HL-60 (cell line): ENCODE measurements around the gene PXDN.

ENCODE experiments used
- DNase-seq, 2 experiments: peaks; one replicate each; pipeline ENCODE4 v3.0.0-alpha.2; 2010 to 2020; ENCODE audit warnings: low read depth in 1 of 2, low spot score in 1 of 2
- H3K27ac ChIP-seq: fragments of 250-450 bp; sonication (Bioruptor Pico); replicated peaks from 2 replicates; pipeline ENCODE4 v1.5.1; 2020; ENCODE audit warnings: mild to moderate bottlenecking, moderate library complexity
- H3K27me3 ChIP-seq: fragments of 250-450 bp; sonication (Bioruptor Pico); 2 replicates; pipeline ENCODE4 v1.5.1; 2021; ENCODE audit warnings: mild to moderate bottlenecking, moderate library complexity; ENCODE audit not compliant: insufficient read depth, poor library complexity, severe bottlenecking
- H3K4me3 ChIP-seq: replicated peaks from 2 replicates; pipeline ENCODE4 v1.5.1; 2011; ENCODE audit warnings: mild to moderate bottlenecking, control low read depth, low read length; ENCODE audit not compliant: insufficient read depth
- GABPA ChIP-seq: IDR thresholded peaks from 2 replicates; pipeline ENCODE4 v1.6.1; 2012; ENCODE audit warnings: low read depth
- POLR2AphosphoS5 ChIP-seq: IDR thresholded peaks from 2 replicates; pipeline ENCODE4 v1.6.1; 2012; ENCODE audit warnings: low read depth
- SPI1 ChIP-seq: IDR thresholded peaks from 2 replicates; pipeline ENCODE4 v1.6.1; 2012; ENCODE audit warnings: low read depth, mild to moderate bottlenecking, borderline replicate concordance
- TF ChIP-seq, protein P1 (sequence below): IDR thresholded peaks from 2 replicates; pipeline ENCODE4 v1.6.1; 2012; ENCODE audit warnings: low read depth; ENCODE audit not compliant: insufficient replicate concordance
- TF ChIP-seq, protein P2 (sequence below): IDR thresholded peaks from one replicate; pipeline ENCODE4 v1.5.1; 2011; ENCODE audit warnings: low read length, control low read depth, inconsistent platforms; ENCODE audit not compliant: insufficient read depth

Gene PXDN

GRCh38 chr2:1789610-1790009, 45.3 kb upstream of the PXDN start:
- Histone ChIP-seq H3K27ac (no peak overlapping the region), H3K4me3 (no peak overlapping the region), H3K27me3 (peaks cover 3% of the 10 kb centered on the region)
- no peak for DNase-seq
- TF ChIP-seq, protein P1, sequence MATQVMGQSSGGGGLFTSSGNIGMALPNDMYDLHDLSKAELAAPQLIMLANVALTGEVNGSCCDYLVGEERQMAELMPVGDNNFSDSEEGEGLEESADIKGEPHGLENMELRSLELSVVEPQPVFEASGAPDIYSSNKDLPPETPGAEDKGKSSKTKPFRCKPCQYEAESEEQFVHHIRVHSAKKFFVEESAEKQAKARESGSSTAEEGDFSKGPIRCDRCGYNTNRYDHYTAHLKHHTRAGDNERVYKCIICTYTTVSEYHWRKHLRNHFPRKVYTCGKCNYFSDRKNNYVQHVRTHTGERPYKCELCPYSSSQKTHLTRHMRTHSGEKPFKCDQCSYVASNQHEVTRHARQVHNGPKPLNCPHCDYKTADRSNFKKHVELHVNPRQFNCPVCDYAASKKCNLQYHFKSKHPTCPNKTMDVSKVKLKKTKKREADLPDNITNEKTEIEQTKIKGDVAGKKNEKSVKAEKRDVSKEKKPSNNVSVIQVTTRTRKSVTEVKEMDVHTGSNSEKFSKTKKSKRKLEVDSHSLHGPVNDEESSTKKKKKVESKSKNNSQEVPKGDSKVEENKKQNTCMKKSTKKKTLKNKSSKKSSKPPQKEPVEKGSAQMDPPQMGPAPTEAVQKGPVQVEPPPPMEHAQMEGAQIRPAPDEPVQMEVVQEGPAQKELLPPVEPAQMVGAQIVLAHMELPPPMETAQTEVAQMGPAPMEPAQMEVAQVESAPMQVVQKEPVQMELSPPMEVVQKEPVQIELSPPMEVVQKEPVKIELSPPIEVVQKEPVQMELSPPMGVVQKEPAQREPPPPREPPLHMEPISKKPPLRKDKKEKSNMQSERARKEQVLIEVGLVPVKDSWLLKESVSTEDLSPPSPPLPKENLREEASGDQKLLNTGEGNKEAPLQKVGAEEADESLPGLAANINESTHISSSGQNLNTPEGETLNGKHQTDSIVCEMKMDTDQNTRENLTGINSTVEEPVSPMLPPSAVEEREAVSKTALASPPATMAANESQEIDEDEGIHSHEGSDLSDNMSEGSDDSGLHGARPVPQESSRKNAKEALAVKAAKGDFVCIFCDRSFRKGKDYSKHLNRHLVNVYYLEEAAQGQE: no peak

GRCh38 chr2:1788478-1788959, 44.2 kb upstream of the PXDN start:
- Histone ChIP-seq H3K4me3 (no peak overlapping the region), H3K27ac (no peak overlapping the region), H3K27me3 (peaks cover 3% of the 10 kb centered on the region)
- DNase-seq: no peak
- TF ChIP-seq, protein P1: no peak
- TF ChIP-seq, protein P2, sequence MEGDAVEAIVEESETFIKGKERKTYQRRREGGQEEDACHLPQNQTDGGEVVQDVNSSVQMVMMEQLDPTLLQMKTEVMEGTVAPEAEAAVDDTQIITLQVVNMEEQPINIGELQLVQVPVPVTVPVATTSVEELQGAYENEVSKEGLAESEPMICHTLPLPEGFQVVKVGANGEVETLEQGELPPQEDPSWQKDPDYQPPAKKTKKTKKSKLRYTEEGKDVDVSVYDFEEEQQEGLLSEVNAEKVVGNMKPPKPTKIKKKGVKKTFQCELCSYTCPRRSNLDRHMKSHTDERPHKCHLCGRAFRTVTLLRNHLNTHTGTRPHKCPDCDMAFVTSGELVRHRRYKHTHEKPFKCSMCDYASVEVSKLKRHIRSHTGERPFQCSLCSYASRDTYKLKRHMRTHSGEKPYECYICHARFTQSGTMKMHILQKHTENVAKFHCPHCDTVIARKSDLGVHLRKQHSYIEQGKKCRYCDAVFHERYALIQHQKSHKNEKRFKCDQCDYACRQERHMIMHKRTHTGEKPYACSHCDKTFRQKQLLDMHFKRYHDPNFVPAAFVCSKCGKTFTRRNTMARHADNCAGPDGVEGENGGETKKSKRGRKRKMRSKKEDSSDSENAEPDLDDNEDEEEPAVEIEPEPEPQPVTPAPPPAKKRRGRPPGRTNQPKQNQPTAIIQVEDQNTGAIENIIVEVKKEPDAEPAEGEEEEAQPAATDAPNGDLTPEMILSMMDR: no peak
- no peak for TF ChIP-seq SPI1
- no peak for TF ChIP-seq GABPA
- TF ChIP-seq POLR2AphosphoS5: no peak

DNA sequence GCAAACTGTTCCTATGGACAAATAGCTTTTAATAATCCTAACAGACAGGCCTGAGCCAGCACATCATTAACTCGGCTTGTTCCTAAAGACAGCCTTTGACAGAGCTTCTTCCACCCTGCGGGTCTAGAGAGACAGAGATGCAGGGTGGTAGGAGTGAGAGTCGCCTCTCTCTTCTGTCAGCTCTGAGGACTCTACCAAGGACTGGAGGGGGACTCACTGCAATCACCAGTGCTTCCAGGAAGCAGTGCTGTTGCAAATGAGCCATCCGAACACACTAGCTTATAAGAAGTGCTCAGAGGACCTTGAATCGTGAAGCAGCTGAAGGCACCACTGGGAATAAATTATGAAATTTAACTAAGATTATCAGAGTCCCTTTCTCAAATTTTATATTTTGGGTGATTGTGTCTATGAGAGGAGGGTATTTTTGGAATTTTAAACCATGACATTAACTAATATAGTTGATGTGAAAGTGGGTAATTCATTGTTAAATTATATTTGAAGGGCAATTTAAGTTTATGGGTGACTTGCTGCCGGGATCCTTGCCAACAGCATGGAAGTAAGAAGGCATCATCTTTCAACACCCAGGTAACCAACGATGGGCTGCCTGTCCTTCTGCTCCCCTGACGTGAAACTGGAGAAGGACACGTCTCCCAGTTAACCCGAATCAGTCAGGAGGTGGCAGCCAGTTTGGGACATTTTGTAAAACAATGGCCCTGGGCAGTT, 43.6 kb upstream of the PXDN start:
- no peak overlapping the region for H3K4me3 ChIP-seq
- DNase-seq: no peak
- no peak overlapping the region for H3K27ac ChIP-seq
- H3K27me3 ChIP-seq: peaks cover 3% of the 10 kb centered on the region
- TF ChIP-seq GABPA (no peak), SPI1 (no peak), POLR2AphosphoS5 (no peak)
- TF ChIP-seq, protein P1: no peak
- TF ChIP-seq, protein P2: no peak
